Activated T-cell treated with anti-CD3 and anti-CD28 coated beads for 48 hours (primary cell): ENCODE data around the gene CHML.
"Not testable (repeated sequence)": the region's sequence is repeated elsewhere in the genome, so short reads cannot be mapped to it uniquely, and the experiment has no call there.

Experiments used
- DNase-seq: peaks from one replicate; pipeline ENCODE4 v3.0.0-alpha.2; 2020; ENCODE audit warnings: low read depth

Gene CHML

GRCh38 chr1:241640149-241640866 is at the start of gene CHML, which contains the start of gene OPN3:
Gene CHML (minus strand): TSS chr1:241640369. CDS start chr1:241635766, 4,603 bp downstream.
Gene OPN3 (minus strand): TSS chr1:241640369. CDS start chr1:241640254, 115 bp downstream.
- peak; percentile 95 for DNase-seq

- no peak for DNase-seq
These were observed 48.8 kb upstream of the CHML start for GRCh38 chr1:241688940-241689368.

GRCh38 chr1:241684108-241684507 is 43.9 kb upstream of the CHML start:
- no peak for DNase-seq

GRCh38 chr1:241682921-241683320 is 42.8 kb upstream of the CHML start:
- no peak for DNase-seq

GRCh38 chr1:241681861-241682448 is 41.8 kb upstream of the CHML start:
- DNase-seq, result not testable (repeated sequence)

GRCh38 chr1:241679961-241680360 is 39.8 kb upstream of the CHML start:
- no peak for DNase-seq

- no peak for DNase-seq
These were observed 39.2 kb upstream of the CHML start for GRCh38 chr1:241679404-241679803.

- no peak for DNase-seq
These were observed 38.4 kb upstream of the CHML start for GRCh38 chr1:241678536-241678935.

- DNase-seq, result no peak
These were observed 37.0 kb upstream of the CHML start for GRCh38 chr1:241677201-241677600.

GRCh38 chr1:241675983-241676382 is 35.8 kb upstream of the CHML start:
- DNase-seq, result no peak

- DNase-seq, result no peak
These were observed 34.7 kb upstream of the CHML start for GRCh38 chr1:241674805-241675384.

GRCh38 chr1:241672301-241672700 is 32.1 kb upstream of the CHML start:
- no peak for DNase-seq

- DNase-seq, result no peak
These were observed 26.2 kb upstream of the CHML start for GRCh38 chr1:241666419-241666818.

GRCh38 chr1:241660424-241660972 is 20.3 kb upstream of the CHML start:
- DNase-seq, result no peak

GRCh38 chr1:241659016-241659415 is 18.8 kb upstream of the CHML start:
- DNase-seq, result not testable (repeated sequence)

GRCh38 chr1:241658081-241658793 is 18.1 kb upstream of the CHML start:
- no peak for DNase-seq

- no peak for DNase-seq
These were observed 14.5 kb upstream of the CHML start for GRCh38 chr1:241654641-241655040.

GRCh38 chr1:241654019-241654418 is 13.8 kb upstream of the CHML start:
- DNase-seq, result no peak

- DNase-seq, result no peak
These were observed 11.8 kb upstream of the CHML start, which contains the start of gene WDR64 for GRCh38 chr1:241652012-241652411. Gene WDR64 (plus strand): TSS chr1:241652281. CDS start chr1:241652485, 204 bp downstream.

GRCh38 chr1:241648159-241648558 is 8.0 kb upstream of the CHML start:
- DNase-seq, result no peak

- no peak for DNase-seq
These were observed 7.5 kb upstream of the CHML start for GRCh38 chr1:241647658-241648057.

GRCh38 chr1:241646201-241646600 is 6.0 kb upstream of the CHML start:
- DNase-seq, result no peak
